MM.1S (cell line): Measurements from ENCODE around the gene TMEM200A.
A peak's percentile ranks its signal among the peaks of the same experiment; 100 is the strongest.

Source experiments
- DNase-seq: peaks from one replicate; pipeline ENCODE4 v3.0.0-alpha.2; 2015
- H2AFZ ChIP-seq: fragments of 300-600 bp; sonication (generic); 2 replicates; pipeline ENCODE4 v1.6.0; 2016; ENCODE audit warnings: antibody characterized with exemption, low read length
- H3F3A ChIP-seq: fragments of 300-600 bp; sonication (generic); 2 replicates; pipeline ENCODE4 v1.6.1; 2016; ENCODE audit warnings: mild to moderate bottlenecking, antibody characterized with exemption, low read length, moderate library complexity, mixed read lengths; ENCODE audit not compliant: insufficient read depth
- H3K27ac ChIP-seq: fragments of 300-600 bp; sonication (generic); 2 replicates; pipeline ENCODE4 v1.5.1; 2016; ENCODE audit warnings: mild to moderate bottlenecking, low read length
- H3K27me3 ChIP-seq: fragments of 300-600 bp; sonication (generic); replicated peaks from 2 replicates; pipeline ENCODE4 v1.6.0; 2016; ENCODE audit warnings: low read length; ENCODE audit not compliant: insufficient read depth
- H3K36me3 ChIP-seq: fragments of 300-600 bp; sonication (generic); replicated peaks from 2 replicates; pipeline ENCODE4 v1.6.1; 2016; ENCODE audit warnings: mild to moderate bottlenecking, low read length, mixed read lengths; ENCODE audit not compliant: insufficient read depth
- H3K4me1 ChIP-seq: fragments of 300-600 bp; sonication (generic); 2 replicates; pipeline ENCODE4 v1.6.1; 2016; ENCODE audit warnings: low read length, mixed read lengths
- H3K4me2 ChIP-seq: fragments of 300-600 bp; sonication (generic); 2 replicates; pipeline ENCODE4 v1.6.0; 2016; ENCODE audit warnings: low read depth, low read length
- H3K4me3 ChIP-seq: fragments of 300-600 bp; sonication (generic); 2 replicates; pipeline ENCODE4 v1.5.1; 2016; ENCODE audit warnings: low read length, mixed read lengths
- H3K79me2 ChIP-seq: fragments of 300-600 bp; sonication (generic); 2 replicates; pipeline ENCODE4 v1.6.1; 2016; ENCODE audit warnings: mixed run types, low read length, mixed read lengths
- H3K9ac ChIP-seq: fragments of 300-600 bp; sonication (generic); 2 replicates; pipeline ENCODE4 v1.6.1; 2016; ENCODE audit warnings: low read length, mixed read lengths
- H3K9me2 ChIP-seq: fragments of 300-600 bp; sonication (generic); replicated peaks from 2 replicates; pipeline ENCODE4 v1.6.1; 2016; ENCODE audit warnings: mild to moderate bottlenecking, low read length, mixed read lengths; ENCODE audit not compliant: insufficient read depth
- H3K9me3 ChIP-seq: fragments of 300-600 bp; sonication (generic); replicated peaks from 2 replicates; pipeline ENCODE4 v1.6.1; 2016; ENCODE audit warnings: mild to moderate bottlenecking, low read length, mixed read lengths; ENCODE audit not compliant: insufficient read depth
- H4K20me1 ChIP-seq: fragments of 300-600 bp; sonication (generic); 2 replicates; pipeline ENCODE4 v1.6.1; 2016; ENCODE audit warnings: mild to moderate bottlenecking, low read length, moderate library complexity, mixed read lengths; ENCODE audit not compliant: insufficient read depth
- CTCF ChIP-seq: fragments of 300-600 bp; sonication (generic); IDR thresholded peaks from 2 replicates; pipeline ENCODE4 v1.5.1; 2016; ENCODE audit warnings: antibody characterized with exemption, low read length, mixed read lengths
- EZH2 ChIP-seq: fragments of 300-600 bp; sonication (generic); optimal IDR thresholded peaks from 2 replicates; pipeline ENCODE3; 2017; ENCODE audit warnings: low read depth, mild to moderate bottlenecking, antibody characterized with exemption, low read length, mixed read lengths
- EZH2phosphoT487 ChIP-seq: fragments of 300-600 bp; sonication (generic); IDR thresholded peaks from 2 replicates; pipeline ENCODE4 v1.6.1; 2018; ENCODE audit warnings: antibody characterized with exemption, low read length

The TMEM200A gene

GRCh38 chr6:130377915-130378314, 12.1 kb downstream of the TMEM200A start:
- Histone ChIP-seq H3K4me2 (no peak overlapping the region), H3K4me1 (peaks cover 15% of the 10 kb centered on the region), H3F3A (no peaks in the 10 kb centered on the region), H3K9me2 (no peaks in the 10 kb centered on the region), H3K9ac (no peak overlapping the region), H3K4me3 (no peak overlapping the region), H3K9me3 (no peaks in the 10 kb centered on the region), H4K20me1 (no peaks in the 10 kb centered on the region), H3K27ac (no peak overlapping the region), H3K36me3 (no peaks in the 10 kb centered on the region), H2AFZ (no peak overlapping the region), H3K79me2 (no peaks in the 10 kb centered on the region), H3K27me3 (no peaks in the 10 kb centered on the region)
- TF ChIP-seq EZH2: no peak
- TF ChIP-seq EZH2phosphoT487: no peak
- TF ChIP-seq CTCF: no peak
- no peak for DNase-seq

- Histone ChIP-seq H3K9ac (no peak overlapping the region), H3K9me3 (no peaks in the 10 kb centered on the region), H3K36me3 (no peaks in the 10 kb centered on the region), H3K4me3 (no peak overlapping the region), H3K79me2 (no peaks in the 10 kb centered on the region), H4K20me1 (no peaks in the 10 kb centered on the region), H3K9me2 (no peaks in the 10 kb centered on the region), H3K4me2 (no peak overlapping the region), H3F3A (no peaks in the 10 kb centered on the region), H2AFZ (no peak overlapping the region), H3K4me1 (peaks cover 15% of the 10 kb centered on the region), H3K27me3 (no peaks in the 10 kb centered on the region), H3K27ac (no peak overlapping the region)
- TF ChIP-seq EZH2 (no peak), EZH2phosphoT487 (no peak), CTCF (no peak)
- no peak for DNase-seq
Observed at GRCh38 chr6:130379223-130379622, 13.4 kb downstream of the TMEM200A start.

GRCh38 chr6:130381012-130381411, 15.2 kb downstream of the TMEM200A start:
- H3K4me2 ChIP-seq: peak overlapping the region; percentile 15; the same call in 1 of the 2 replicates
- H3K27me3 ChIP-seq: no peaks in the 10 kb centered on the region
- H2AFZ ChIP-seq: no peak overlapping the region
- H3F3A ChIP-seq: no peaks in the 10 kb centered on the region
- no peak overlapping the region for H3K27ac ChIP-seq
- H3K9me3 ChIP-seq: no peaks in the 10 kb centered on the region
- H3K36me3 ChIP-seq: no peaks in the 10 kb centered on the region
- no peaks in the 10 kb centered on the region for H4K20me1 ChIP-seq
- DNase-seq: no peak
- H3K4me1 ChIP-seq: peaks cover 15% of the 10 kb centered on the region
- TF ChIP-seq CTCF (no peak), EZH2 (no peak), EZH2phosphoT487 (no peak)
- no peaks in the 10 kb centered on the region for H3K9me2 ChIP-seq
- H3K79me2 ChIP-seq: no peaks in the 10 kb centered on the region
- no peak overlapping the region for H3K9ac ChIP-seq
- H3K4me3 ChIP-seq: no peak overlapping the region
